Smooth muscle cell (in vitro differentiated cells): ENCODE results near the gene SRRT. TPM values are rescaled to one million over a fixed set of nuclear protein-coding genes. Genes with fewer than 3 reads are reported as not detected.
A peak's percentile ranks its signal among the peaks of the same experiment; 100 is the strongest.

Source experiments
- DNase-seq: peaks from one replicate; lab custom pipeline; 2025; ENCODE audit not compliant: unreplicated experiment; lab: John Stamatoyannopoulos, UW
- H2AFZ ChIP-seq: fragments of 200-600 bp; sonication (generic); 2 replicates; pipeline ENCODE4 v1.6.0; 2016; ENCODE audit warnings: antibody characterized with exemption, low read depth, mild to moderate bottlenecking
- H3F3A ChIP-seq: fragments of 200-600 bp; sonication (generic); 2 replicates; pipeline ENCODE4 v1.6.0; 2017; ENCODE audit warnings: antibody characterized with exemption, low read depth
- H3K27ac ChIP-seq: fragments of 200-600 bp; sonication (generic); 2 replicates; pipeline ENCODE4 v1.5.1; 2016; ENCODE audit warnings: low read depth, mild to moderate bottlenecking
- H3K27me3 ChIP-seq: fragments of 200-600 bp; sonication (generic); 2 replicates; pipeline ENCODE4 v1.6.1; 2016; ENCODE audit warnings: low read depth, mild to moderate bottlenecking
- H3K36me3 ChIP-seq: fragments of 200-600 bp; sonication (generic); 2 replicates; pipeline ENCODE4 v1.5.1; 2016; ENCODE audit warnings: low read depth
- H3K4me1 ChIP-seq: fragments of 200-600 bp; sonication (generic); 2 replicates; pipeline ENCODE4 v1.5.1; 2016; ENCODE audit warnings: low read depth
- H3K4me2 ChIP-seq: fragments of 200-600 bp; sonication (generic); 2 replicates; pipeline ENCODE4 v1.6.0; 2016; ENCODE audit warnings: mild to moderate bottlenecking
- H3K4me3 ChIP-seq: fragments of 200-600 bp; sonication (generic); 2 replicates; pipeline ENCODE4 v1.5.1; 2016; ENCODE audit warnings: mild to moderate bottlenecking
- H3K79me2 ChIP-seq: fragments of 200-600 bp; sonication (generic); 2 replicates; pipeline ENCODE4 v1.6.0; 2016; ENCODE audit warnings: low read depth, mild to moderate bottlenecking
- H3K9ac ChIP-seq: fragments of 200-600 bp; sonication (generic); 2 replicates; pipeline ENCODE4 v1.6.0; 2016; ENCODE audit warnings: low read depth
- H3K9me3 ChIP-seq: fragments of 200-600 bp; sonication (generic); replicated peaks from 2 replicates; pipeline ENCODE4 v1.5.1; 2016; ENCODE audit warnings: low read depth
- H4K20me1 ChIP-seq: fragments of 200-600 bp; sonication (generic); 2 replicates; pipeline ENCODE4 v1.6.0; 2016; ENCODE audit warnings: low read depth
- WGBS: methylation state at CpG from one replicate; pipeline ENCODE4 v1.1.7; 2016; ENCODE audit warnings: low lambda C conversion rate; 5-methylcytosine and 5-hydroxymethylcytosine counted together
- polyA plus RNA-seq: library from polyadenylated mRNA; unstranded; fragments of >200 nt; fragmentation: Nextera tagmentation; extraction: Ambion mirVana; gene quantifications from 2 replicates; pipeline ENCODE4 v1.2.1, GENCODE V29; 2016
- total RNA-seq: library from RNA; depleted of rRNA; stranded (reverse); fragments of >200 nt; gene quantifications from 2 replicates; pipeline ENCODE4 v1.2.3, GENCODE V29; 2014
- TF ChIP-seq, protein P1 (sequence below): fragments of 200-600 bp; sonication (generic); IDR thresholded peaks from 2 replicates; pipeline ENCODE4 v1.5.1; 2017; ENCODE audit warnings: borderline replicate concordance, mild to moderate bottlenecking, antibody characterized with exemption; ENCODE audit not compliant: insufficient read depth, poor library complexity, severe bottlenecking

Gene SRRT
- 17.8 and 32.1 TPM in 2 replicates for total RNA-seq
- polyA plus RNA-seq = 63.6 and 87.5 TPM in 2 replicates

GRCh38 chr7:100874577-100875355 is at the start of gene SRRT:
SRRT (plus strand) TSS chr7:100875103; CDS start chr7:100875591, 488 bp downstream.
- Histone ChIP-seq H2AFZ (peak within 1 kb of the TSS; percentile 83), H3K36me3 (peaks cover 11% of the 10 kb centered on the region), H3K4me1 (peaks cover 19% of the 10 kb centered on the region), H3K27ac (peak within 1 kb of the TSS; percentile 97), H4K20me1 (peaks cover 44% of the 10 kb centered on the region), H3K79me2 (peaks cover 49% of the 10 kb centered on the region), H3K9me3 (no peaks in the 10 kb centered on the region), H3K4me3 (peak within 1 kb of the TSS; percentile 100), H3K27me3 (no peaks in the 10 kb centered on the region), H3F3A (peaks cover 10% of the 10 kb centered on the region), H3K9ac (peak within 1 kb of the TSS; percentile 98), H3K4me2 (peak within 1 kb of the TSS; percentile 90)
- peak; percentile 86 for DNase-seq
- TF ChIP-seq, protein P1, sequence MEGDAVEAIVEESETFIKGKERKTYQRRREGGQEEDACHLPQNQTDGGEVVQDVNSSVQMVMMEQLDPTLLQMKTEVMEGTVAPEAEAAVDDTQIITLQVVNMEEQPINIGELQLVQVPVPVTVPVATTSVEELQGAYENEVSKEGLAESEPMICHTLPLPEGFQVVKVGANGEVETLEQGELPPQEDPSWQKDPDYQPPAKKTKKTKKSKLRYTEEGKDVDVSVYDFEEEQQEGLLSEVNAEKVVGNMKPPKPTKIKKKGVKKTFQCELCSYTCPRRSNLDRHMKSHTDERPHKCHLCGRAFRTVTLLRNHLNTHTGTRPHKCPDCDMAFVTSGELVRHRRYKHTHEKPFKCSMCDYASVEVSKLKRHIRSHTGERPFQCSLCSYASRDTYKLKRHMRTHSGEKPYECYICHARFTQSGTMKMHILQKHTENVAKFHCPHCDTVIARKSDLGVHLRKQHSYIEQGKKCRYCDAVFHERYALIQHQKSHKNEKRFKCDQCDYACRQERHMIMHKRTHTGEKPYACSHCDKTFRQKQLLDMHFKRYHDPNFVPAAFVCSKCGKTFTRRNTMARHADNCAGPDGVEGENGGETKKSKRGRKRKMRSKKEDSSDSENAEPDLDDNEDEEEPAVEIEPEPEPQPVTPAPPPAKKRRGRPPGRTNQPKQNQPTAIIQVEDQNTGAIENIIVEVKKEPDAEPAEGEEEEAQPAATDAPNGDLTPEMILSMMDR = no peak
- 3% methylated on average over 73 of the region's 79 CpGs for WGBS

DNA sequence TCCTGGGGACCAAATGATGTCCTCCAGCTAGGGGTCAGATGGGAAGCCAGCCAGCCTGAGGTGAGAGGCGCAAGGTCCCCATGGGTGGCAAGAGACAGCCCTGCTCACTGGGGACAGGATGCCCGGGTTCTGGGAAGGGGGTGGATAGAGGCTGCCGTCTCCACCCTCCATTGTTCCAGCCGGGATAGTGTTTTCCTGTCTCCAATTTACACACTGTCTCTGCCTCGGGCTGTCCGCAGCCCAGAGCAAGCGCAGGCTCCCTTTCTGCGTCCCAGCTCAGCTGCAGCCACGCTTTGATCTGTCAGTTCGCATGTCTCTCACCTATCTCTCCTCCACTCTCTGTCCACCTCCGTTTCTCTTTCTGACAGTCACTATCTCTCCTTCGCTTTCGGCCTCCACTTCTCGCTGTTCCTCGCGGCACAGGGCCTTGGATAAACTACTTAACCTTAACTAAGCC is 49.7 kb upstream of the SRRT start:
- H3K79me2 ChIP-seq = peaks cover 28% of the 10 kb centered on the region
- 15% methylated on average over 16 of the region's 16 CpGs for WGBS

DNA sequence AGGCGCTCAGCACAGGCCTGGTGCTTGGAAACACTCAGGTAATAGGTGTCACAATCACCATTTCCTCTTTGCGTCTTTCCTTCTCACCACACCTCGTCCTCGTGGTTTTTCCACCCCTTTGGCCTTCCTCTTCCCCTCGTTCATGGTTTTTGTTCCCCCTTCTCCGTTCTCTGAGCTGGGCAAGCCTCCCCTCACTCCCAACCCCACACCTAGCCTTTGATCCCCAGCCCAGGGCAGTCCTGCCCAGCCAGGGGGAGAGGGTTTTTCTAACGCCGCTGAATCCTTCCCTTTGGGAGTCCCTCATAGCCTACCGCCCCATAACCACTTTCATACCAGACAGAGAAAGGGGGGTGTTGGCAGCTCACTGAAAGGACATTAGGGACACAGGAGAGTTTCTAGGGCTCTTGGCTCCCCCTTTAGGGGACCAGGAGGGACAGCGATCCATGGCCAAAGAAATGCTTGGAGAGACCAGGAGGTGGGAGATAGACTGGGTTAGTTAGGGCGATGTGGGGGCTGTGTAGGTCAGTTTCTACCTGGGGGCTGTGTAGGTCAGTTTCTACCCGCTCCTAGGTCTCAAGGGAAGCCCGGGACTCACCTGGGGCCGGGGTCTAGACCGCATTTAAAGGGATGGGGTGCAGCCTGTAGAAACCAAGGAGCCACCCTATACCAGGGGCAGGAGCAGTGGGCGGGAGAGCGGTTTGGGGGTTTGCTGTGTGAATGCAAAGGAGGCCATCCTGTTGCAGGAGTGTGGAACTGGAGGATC is 49.0 kb upstream of the SRRT start:
- Histone ChIP-seq H2AFZ (no peak overlapping the region), H3F3A (no peaks in the 10 kb centered on the region), H3K4me3 (peak overlapping the region; percentile 94), H4K20me1 (peaks cover 45% of the 10 kb centered on the region), H3K9me3 (no peaks in the 10 kb centered on the region), H3K4me1 (peaks cover 4% of the 10 kb centered on the region), H3K9ac (no peak overlapping the region), H3K4me2 (peak overlapping the region; percentile 92), H3K36me3 (no peaks in the 10 kb centered on the region), H3K79me2 (peaks cover 28% of the 10 kb centered on the region), H3K27me3 (no peaks in the 10 kb centered on the region), H3K27ac (no peak overlapping the region)
- TF ChIP-seq, protein P1 = peak; percentile 28
- 10% methylated on average over 17 of the region's 17 CpGs for whole genome bisulfite sequencing
- DNase-seq = no peak

More for the DNA sequence above, 49.7 kb upstream of the SRRT start:
- Histone ChIP-seq H3K36me3 (no peaks in the 10 kb centered on the region), H3F3A (no peaks in the 10 kb centered on the region), H3K4me2 (peak overlapping the region; percentile 92), H3K4me1 (peaks cover 4% of the 10 kb centered on the region), H3K27me3 (no peaks in the 10 kb centered on the region), H4K20me1 (peaks cover 45% of the 10 kb centered on the region), H3K9me3 (no peaks in the 10 kb centered on the region), H3K9ac (no peak overlapping the region), H2AFZ (no peak overlapping the region), H3K27ac (no peak overlapping the region), H3K4me3 (peak overlapping the region; percentile 94)
- no peak for DNase-seq
- TF ChIP-seq, protein P1 = no peak
